OCI-LY7 (cell line): Measurements from ENCODE around the gene PCBP3. TPM values are rescaled to one million over a fixed set of nuclear protein-coding genes. Genes with fewer than 3 reads are reported as not detected.

Experiments used
- BruUV-seq: library from RNA; stranded (reverse); fragments of 400-500 nt; replicated peaks from 2 replicates; lab custom pipeline; 2021; lab: Mats Ljungman, UMichigan
- CTCF ChIA-PET: fragments of 300-600 bp; sonication (Branson Sonifier 250); formaldehyde crosslinking; loops from one replicate; lab custom pipeline; 2022; ENCODE audit warnings: antibody characterized with exemption; ENCODE audit not compliant: unreplicated experiment; lab: Charles Lee
- POLR2A ChIA-PET: fragments of 300-600 bp; sonication (Branson Sonifier 250); formaldehyde crosslinking; loops from one replicate; lab custom pipeline; 2022; ENCODE audit warnings: antibody characterized with exemption; lab: Charles Lee
- DNase-seq: peaks from one replicate; pipeline ENCODE4 v3.0.0-alpha.2; 2015; ENCODE audit warnings: low spot score
- H2AFZ ChIP-seq: fragments of 200-600 bp; sonication (generic), shearing (Covaris generic); 2 replicates; pipeline ENCODE4 v1.6.1; 2014; ENCODE audit warnings: mild to moderate bottlenecking, antibody characterized with exemption, low read length, moderate library complexity
- H3K27ac ChIP-seq: fragments of 200-600 bp; sonication (generic); 2 replicates; pipeline ENCODE4 v1.5.1; 2014; ENCODE audit warnings: mixed run types, low read depth, mild to moderate bottlenecking, moderate library complexity, low read length, inconsistent platforms; ENCODE audit not compliant: poor library complexity, severe bottlenecking
- H3K36me3 ChIP-seq: fragments of 200-600 bp; sonication (generic); 2 replicates; pipeline ENCODE4 v1.6.1; 2014; ENCODE audit warnings: mild to moderate bottlenecking, antibody characterized with exemption, low read length, moderate library complexity, mixed read lengths; ENCODE audit not compliant: insufficient read depth
- H3K4me1 ChIP-seq: fragments of 200-600 bp; sonication (generic); 2 replicates; pipeline ENCODE4 v1.5.1; 2014; ENCODE audit warnings: mild to moderate bottlenecking, low read length; ENCODE audit not compliant: insufficient read depth, poor library complexity, severe bottlenecking
- H3K4me2 ChIP-seq: fragments of 200-600 bp; sonication (generic); 2 replicates; pipeline ENCODE4 v1.6.1; 2014; ENCODE audit warnings: mild to moderate bottlenecking, low read length
- H3K4me3 ChIP-seq: fragments of 200-600 bp; sonication (generic); 2 replicates; pipeline ENCODE4 v1.5.1; 2014; ENCODE audit warnings: mild to moderate bottlenecking, low read depth, low read length; ENCODE audit not compliant: poor library complexity, severe bottlenecking
- H3K79me2 ChIP-seq: fragments of 200-600 bp; sonication (generic); 2 replicates; pipeline ENCODE4 v1.6.1; 2016; ENCODE audit warnings: low read depth, mild to moderate bottlenecking, low read length, moderate library complexity, mixed read lengths; ENCODE audit not compliant: insufficient read depth
- H3K9me2 ChIP-seq: fragments of 200-600 bp; sonication (generic); 2 replicates; pipeline ENCODE4 v1.6.1; 2016; ENCODE audit warnings: mild to moderate bottlenecking, low read length, mixed read lengths; ENCODE audit not compliant: insufficient read depth
- H3K9me3 ChIP-seq: fragments of 200-600 bp; sonication (generic); 2 replicates; pipeline ENCODE4 v1.6.1; 2014; ENCODE audit warnings: mild to moderate bottlenecking, mixed run types, low read length, mixed read lengths
- H4K20me1 ChIP-seq: fragments of 200-600 bp; sonication (generic); 2 replicates; pipeline ENCODE4 v1.6.1; 2014; ENCODE audit warnings: mild to moderate bottlenecking, antibody characterized with exemption, low read length, moderate library complexity, mixed read lengths; ENCODE audit not compliant: insufficient read depth
- EZH2phosphoT487 ChIP-seq: fragments of 200-600 bp; sonication (generic); IDR thresholded peaks from 2 replicates; pipeline ENCODE4 v1.6.1; 2018; ENCODE audit warnings: low read depth, borderline replicate concordance, mild to moderate bottlenecking, mixed run types, antibody characterized with exemption, low read length, moderate library complexity, mixed read lengths
- intact Hi-C: fragments of 100-400 bp; cut with micrococcal nuclease; formaldehyde crosslinking; loops from one replicate; pipeline ENCODE4 v1.10.0; 2022; ENCODE audit not compliant: unreplicated experiment
- total RNA-seq, 2 experiments: library from RNA; depleted of rRNA in 1 of 2; stranded (reverse); fragments of >200 nt in 1 of 2; shearing (Covaris generic) in 1 of 2; gene quantifications; 2 replicates each; pipeline ENCODE4 v1.2.3, GENCODE V29; 2014 to 2022
- TF ChIP-seq, protein P1 (sequence below): fragments of 200-600 bp; sonication (generic); conservative IDR thresholded peaks from 2 replicates; pipeline ENCODE4 v1.5.1; 2014; ENCODE audit warnings: mild to moderate bottlenecking, antibody characterized with exemption, low read length, moderate library complexity, mixed read lengths

Gene PCBP3
- total RNA-seq, 2 experiments from 2014 or later, result 0.61 TPM; not detected in 1

GRCh38 chr21:45981151-45982091 lies 337.9 kb downstream of the PCBP3 start, which contains the start of gene COL6A1:
TSS of gene COL6A1 (plus strand) at chr21:45981770. CDS start at chr21:45981851, 81 bp downstream.
- Histone ChIP-seq H3K27ac (no peak within 1 kb of the TSS), H3K4me2 (peak within 1 kb of the TSS; percentile 55), H3K4me3 (no peak within 1 kb of the TSS), H3K9me3 (no peaks in the 10 kb centered on the region), H3K4me1 (no peaks in the 10 kb centered on the region), H3K36me3 (no peaks in the 10 kb centered on the region), H3K9me2 (no peaks in the 10 kb centered on the region), H4K20me1 (no peaks in the 10 kb centered on the region), H3K79me2 (no peaks in the 10 kb centered on the region), H2AFZ (no peak within 1 kb of the TSS)
- DNase-seq, result peak; percentile 18
- CTCF ChIA-PET, result no interaction called here
- POLR2A ChIA-PET, result no interaction called here
- no TSS peak for BruUV-seq
- intact Hi-C loops, result no loop called here
- TF ChIP-seq, protein P1, sequence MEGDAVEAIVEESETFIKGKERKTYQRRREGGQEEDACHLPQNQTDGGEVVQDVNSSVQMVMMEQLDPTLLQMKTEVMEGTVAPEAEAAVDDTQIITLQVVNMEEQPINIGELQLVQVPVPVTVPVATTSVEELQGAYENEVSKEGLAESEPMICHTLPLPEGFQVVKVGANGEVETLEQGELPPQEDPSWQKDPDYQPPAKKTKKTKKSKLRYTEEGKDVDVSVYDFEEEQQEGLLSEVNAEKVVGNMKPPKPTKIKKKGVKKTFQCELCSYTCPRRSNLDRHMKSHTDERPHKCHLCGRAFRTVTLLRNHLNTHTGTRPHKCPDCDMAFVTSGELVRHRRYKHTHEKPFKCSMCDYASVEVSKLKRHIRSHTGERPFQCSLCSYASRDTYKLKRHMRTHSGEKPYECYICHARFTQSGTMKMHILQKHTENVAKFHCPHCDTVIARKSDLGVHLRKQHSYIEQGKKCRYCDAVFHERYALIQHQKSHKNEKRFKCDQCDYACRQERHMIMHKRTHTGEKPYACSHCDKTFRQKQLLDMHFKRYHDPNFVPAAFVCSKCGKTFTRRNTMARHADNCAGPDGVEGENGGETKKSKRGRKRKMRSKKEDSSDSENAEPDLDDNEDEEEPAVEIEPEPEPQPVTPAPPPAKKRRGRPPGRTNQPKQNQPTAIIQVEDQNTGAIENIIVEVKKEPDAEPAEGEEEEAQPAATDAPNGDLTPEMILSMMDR, result no peak
- TF ChIP-seq EZH2phosphoT487, result no peak

DNA sequence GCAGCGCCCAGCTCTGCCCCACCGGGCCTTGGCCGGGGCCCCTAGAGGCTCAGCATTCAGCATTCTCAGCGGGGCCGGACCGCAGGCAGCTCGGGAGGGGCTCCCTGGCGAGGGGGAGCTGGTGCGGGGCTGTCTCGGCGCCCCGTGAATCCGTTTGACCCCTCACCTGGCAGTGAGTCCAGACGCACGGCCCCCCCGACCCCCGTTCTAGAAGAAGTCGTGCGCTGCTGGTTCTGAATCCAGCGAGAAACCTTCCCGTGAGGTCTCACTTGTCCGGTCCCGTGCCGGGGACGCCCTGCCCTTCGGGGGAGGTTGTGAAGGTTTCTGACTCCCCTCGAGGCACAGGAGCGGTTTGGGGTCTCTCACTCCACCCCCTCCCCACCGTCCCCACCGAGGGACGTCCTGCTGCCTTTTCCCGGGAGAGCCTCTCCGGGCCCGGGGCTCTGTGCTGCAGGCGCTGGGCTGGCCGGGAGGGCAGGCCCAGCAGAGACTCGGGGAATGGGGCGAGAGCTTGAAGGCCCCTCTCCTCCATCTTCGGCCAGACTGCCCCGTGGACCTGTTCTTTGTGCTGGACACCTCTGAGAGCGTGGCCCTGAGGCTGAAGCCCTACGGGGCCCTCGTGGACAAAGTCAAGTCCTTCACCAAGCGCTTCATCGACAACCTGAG lies 338.7 kb downstream of the PCBP3 start:
- H3K4me3 ChIP-seq, result no peak overlapping the region
- H4K20me1 ChIP-seq, result no peaks in the 10 kb centered on the region
- no peaks in the 10 kb centered on the region for H3K4me1 ChIP-seq
- H3K9me2 ChIP-seq, result no peaks in the 10 kb centered on the region
- no peak overlapping the region for H2AFZ ChIP-seq
- H3K36me3 ChIP-seq, result no peaks in the 10 kb centered on the region
- intact Hi-C loops, result no loop called here
- no TSS peak for BruUV-seq
- TF ChIP-seq, protein P1, result no peak
- no peak for TF ChIP-seq EZH2phosphoT487
- DNase-seq, result no peak
- POLR2A ChIA-PET, result no interaction called here
- H3K79me2 ChIP-seq, result no peaks in the 10 kb centered on the region
- no peaks in the 10 kb centered on the region for H3K9me3 ChIP-seq
- H3K27ac ChIP-seq, result no peak overlapping the region
- H3K4me2 ChIP-seq, result no peak overlapping the region
- CTCF ChIA-PET, result no interaction called here
